Measurements from ENCODE around the gene EDDM13.
"Not testable (repeated sequence)": the region's sequence is repeated elsewhere in the genome, so short reads cannot be mapped to it uniquely, and the experiment has no call there.

- not testable (repeated sequence) for TF ChIP-seq POLR2A (IDR thresholded peaks at IDR 0.05; ENCODE audit: low read depth, low read length); EZH2 (IDR thresholded peaks at IDR 0.05; ENCODE audit: borderline replicate concordance, low read depth, low read length, severe bottlenecking)
Measured at GRCh38 chr19:56245764-56246163, 26.8 kb upstream of the EDDM13 start.
